Vagina (tissue), 2 donors: Measurements from ENCODE around the gene TP73.

ENCODE experiments used
- CTCF ChIP-seq, 3 experiments: fragments of 450-650 bp in 2 of 3; fragments of 200-600 bp in 1 of 3; sonication (generic) in 1 of 3; IDR thresholded peaks; one replicate each; pipeline ENCODE4 v1.5.1; 2017 to 2019; ENCODE audit warnings: antibody characterized with exemption in 3 of 3, mild to moderate bottlenecking in 2 of 3, moderate library complexity in 2 of 3
- POLR2A ChIP-seq, 2 donors: fragments of 450-650 bp; IDR thresholded peaks; one replicate each; pipeline ENCODE4 v1.6.1; 2017; ENCODE audit warnings: antibody characterized with exemption in 2 of 2, mild to moderate bottlenecking in 2 of 2, moderate library complexity in 2 of 2
- POLR2AphosphoS5 ChIP-seq, 2 donors: sonication (generic); formaldehyde crosslinking; IDR thresholded peaks; one replicate each; pipeline ENCODE4 v1.9.0; 2017; ENCODE audit warnings: antibody characterized with exemption in 2 of 2, mild to moderate bottlenecking in 2 of 2, low read depth in 1 of 2; ENCODE audit not compliant: insufficient read depth in 1 of 2

DNA sequence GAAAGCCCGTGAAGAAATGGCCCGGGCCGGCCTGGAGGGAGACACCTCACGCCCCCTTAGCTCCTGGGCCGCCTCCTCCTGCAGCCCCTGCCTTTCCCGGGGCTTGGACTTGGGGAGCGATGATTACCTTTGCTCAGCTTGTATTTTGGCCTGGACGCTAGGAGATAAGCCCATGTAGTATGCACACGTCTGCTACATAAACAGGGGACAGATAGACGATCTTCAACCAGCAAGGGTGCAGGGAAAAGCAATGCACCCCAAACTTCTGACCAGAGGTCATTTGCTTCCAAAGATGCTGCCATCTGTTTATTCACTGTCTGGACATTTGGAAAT is 936 bp downstream of the TP73 start:
- TF ChIP-seq CTCF (IDR thresholded peaks at IDR 0.05) (no peak), POLR2A (IDR thresholded peaks at IDR 0.05) (no peak), POLR2AphosphoS5 (IDR thresholded peaks at IDR 0.05; ENCODE audit: insufficient read depth in 1 of 2, low read depth in 1 of 2) (no peak)
